ENCODE data around the gene SMIM11. TPM values are rescaled to one million over a fixed set of nuclear protein-coding genes. Genes with fewer than 3 reads are reported as not detected.

Gene SMIM11
- total and polyA plus RNA-seq, 2 donors, result 3.4 to 10.6 TPM

DNA sequence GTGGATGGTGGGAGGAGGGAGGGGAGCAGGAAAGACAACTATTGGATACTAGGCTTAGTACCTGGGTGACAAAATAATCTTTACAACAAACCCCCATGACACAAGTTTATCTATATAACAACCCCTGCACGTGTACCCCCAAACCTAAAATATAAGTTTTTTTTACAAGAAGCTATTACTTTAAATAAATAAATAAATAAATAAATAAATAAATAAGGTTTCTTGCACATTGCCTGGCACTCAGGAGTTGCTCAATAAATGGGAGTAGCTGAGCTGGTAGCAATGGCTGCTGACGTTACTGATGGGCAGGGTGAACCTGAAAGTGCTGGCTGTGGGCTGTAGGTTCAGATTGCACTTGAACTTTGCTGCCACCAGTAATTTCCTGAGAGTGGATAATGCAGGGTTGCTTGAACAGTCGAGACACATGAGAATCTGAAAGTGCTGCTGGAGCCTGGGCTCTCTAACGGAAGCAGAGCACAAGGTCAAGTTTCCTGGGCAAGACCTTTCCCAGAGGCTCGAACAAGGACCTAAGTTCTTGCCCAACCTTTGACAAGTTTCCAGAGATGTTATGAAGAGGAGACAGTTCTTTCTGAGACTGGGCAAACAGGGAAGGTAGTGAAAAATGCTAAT, 26.3 kb upstream of the SMIM11 start:
- peaks cover 0 to 4% of the 10 kb centered on the region in 2 donors for H3K9me3 ChIP-seq (ENCODE audit: control insufficient read depth in 2 of 2, insufficient read depth in 1 of 2, low read length in 1 of 2)
- no peak overlapping the region for H3K27ac ChIP-seq (ENCODE audit: low read depth in 1 of 2, low read length in 1 of 2)
- H3K36me3 ChIP-seq (ENCODE audit: control insufficient read depth in 2 of 2, insufficient read depth in 2 of 2, low read length in 1 of 2), result no peaks in the 10 kb centered on the region
- no peaks in the 10 kb centered on the region for H3K27me3 ChIP-seq (ENCODE audit: control insufficient read depth in 2 of 2, insufficient read depth in 1 of 2, low read length in 1 of 2)
- peaks cover 6 to 13% of the 10 kb centered on the region in 2 donors for H3K4me1 ChIP-seq (ENCODE audit: control insufficient read depth in 2 of 2, insufficient read depth in 2 of 2, low read length in 2 of 2)
- 92% methylated on average over 5 of the region's 5 CpGs for WGBS
- H3K4me3 ChIP-seq (ENCODE audit: low read length in 2 of 2), result no peak overlapping the region
- no peak for DNase-seq (ENCODE audit: low read depth in 6 of 9, low spot score in 9 of 9)

DNA sequence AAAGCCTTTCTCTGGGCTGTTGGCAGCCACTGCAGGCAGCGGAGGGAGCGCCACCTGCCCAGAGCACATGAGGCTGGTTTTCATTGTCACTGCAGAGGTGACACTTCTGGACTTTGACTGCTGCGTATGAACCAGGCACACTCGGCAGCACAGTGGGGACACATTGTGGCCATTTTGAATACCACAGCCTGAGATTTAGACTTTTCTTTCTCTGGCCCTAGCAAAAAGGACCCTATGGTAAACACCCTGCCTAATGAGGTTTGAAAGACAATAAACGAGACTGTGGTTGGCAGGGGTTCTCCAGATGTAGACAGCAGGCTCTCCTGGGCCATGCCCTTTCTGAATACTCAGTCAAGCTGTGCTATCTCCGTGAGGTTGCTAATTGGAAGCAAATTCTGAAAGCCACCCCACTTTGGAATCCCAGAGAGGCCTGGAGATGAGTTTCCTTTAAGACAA, 23.5 kb upstream of the SMIM11 start:
- 47% methylated on average over 6 of the region's 6 CpGs for WGBS
- peaks cover 0 to 4% of the 10 kb centered on the region in 2 donors for H3K9me3 ChIP-seq (ENCODE audit: control insufficient read depth in 2 of 2, insufficient read depth in 1 of 2, low read length in 1 of 2)
- no peak overlapping the region for H3K27ac ChIP-seq (ENCODE audit: low read depth in 1 of 2, low read length in 1 of 2)
- H3K36me3 ChIP-seq (ENCODE audit: control insufficient read depth in 2 of 2, insufficient read depth in 2 of 2, low read length in 1 of 2), result no peaks in the 10 kb centered on the region
- peak in 4 of 9 donors; percentile 22 to 60 (median 42) for DNase-seq (ENCODE audit: low read depth in 6 of 9, low spot score in 9 of 9)
- peaks cover 10 to 21% of the 10 kb centered on the region in 2 donors for H3K4me1 ChIP-seq (ENCODE audit: control insufficient read depth in 2 of 2, insufficient read depth in 2 of 2, low read length in 2 of 2)
- H3K4me3 ChIP-seq (ENCODE audit: low read length in 2 of 2), result no peak overlapping the region
- H3K27me3 ChIP-seq (ENCODE audit: control insufficient read depth in 2 of 2, insufficient read depth in 1 of 2, low read length in 1 of 2), result no peaks in the 10 kb centered on the region

DNA sequence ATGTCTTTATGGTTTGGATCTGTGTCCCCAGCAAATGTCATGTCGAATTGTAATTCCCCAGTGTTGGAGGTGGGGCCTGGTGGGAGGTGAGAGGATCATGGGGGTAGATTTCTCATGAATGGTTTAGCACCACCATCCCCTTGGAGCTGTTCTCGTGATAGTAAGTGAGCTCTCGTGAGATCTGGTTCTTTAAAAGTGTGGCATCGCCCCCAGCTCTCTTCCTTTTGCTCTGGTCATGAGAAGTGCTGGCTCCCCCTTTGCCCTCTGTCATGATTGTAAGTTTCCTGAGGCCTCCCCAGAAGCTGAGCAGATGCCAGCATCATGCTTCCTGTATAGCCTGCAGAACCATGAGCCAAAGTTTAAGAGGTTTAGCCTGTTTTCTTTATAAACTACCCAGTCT, 22.8 kb upstream of the SMIM11 start:
- Histone ChIP-seq H3K9me3 (ENCODE audit: control insufficient read depth in 2 of 2, insufficient read depth in 1 of 2, low read length in 1 of 2) (peaks cover 0 to 4% of the 10 kb centered on the region in 2 donors), H3K36me3 (ENCODE audit: control insufficient read depth in 2 of 2, insufficient read depth in 2 of 2, low read length in 1 of 2) (no peaks in the 10 kb centered on the region), H3K27ac (ENCODE audit: low read depth in 1 of 2, low read length in 1 of 2) (no peak overlapping the region), H3K4me3 (ENCODE audit: low read length in 2 of 2) (no peak overlapping the region), H3K27me3 (ENCODE audit: control insufficient read depth in 2 of 2, insufficient read depth in 1 of 2, low read length in 1 of 2) (no peaks in the 10 kb centered on the region), H3K4me1 (ENCODE audit: control insufficient read depth in 2 of 2, insufficient read depth in 2 of 2, low read length in 2 of 2) (peaks cover 10 to 21% of the 10 kb centered on the region in 2 donors)
- WGBS, result 98% methylated on average over 4 of the region's 4 CpGs
- DNase-seq (ENCODE audit: low read depth in 6 of 9, low spot score in 9 of 9), result no peak

DNA sequence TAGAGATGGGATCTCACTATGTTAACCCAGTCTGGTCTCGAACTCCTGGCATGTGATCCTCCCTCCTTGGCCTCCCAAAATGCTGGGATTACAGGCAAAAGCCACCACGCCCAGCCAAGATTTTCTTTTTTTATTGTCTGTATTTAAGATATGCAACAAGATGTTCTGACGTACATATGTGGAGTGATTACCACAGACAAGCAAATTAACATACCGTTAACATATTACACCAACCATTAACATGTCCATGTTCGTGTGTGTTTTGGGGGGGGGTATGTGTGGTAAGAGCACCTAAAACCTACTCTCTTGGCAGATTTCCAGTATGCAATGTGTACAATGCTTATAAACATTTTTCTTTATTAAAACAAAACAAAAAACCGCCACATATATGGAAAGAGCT, 22.1 kb upstream of the SMIM11 start:
- Histone ChIP-seq H3K36me3 (ENCODE audit: control insufficient read depth in 2 of 2, insufficient read depth in 2 of 2, low read length in 1 of 2) (no peaks in the 10 kb centered on the region), H3K27me3 (ENCODE audit: control insufficient read depth in 2 of 2, insufficient read depth in 1 of 2, low read length in 1 of 2) (no peaks in the 10 kb centered on the region), H3K27ac (ENCODE audit: low read depth in 1 of 2, low read length in 1 of 2) (no peak overlapping the region), H3K9me3 (ENCODE audit: control insufficient read depth in 2 of 2, insufficient read depth in 1 of 2, low read length in 1 of 2) (peaks cover 0 to 8% of the 10 kb centered on the region in 2 donors), H3K4me3 (ENCODE audit: low read length in 2 of 2) (no peak overlapping the region), H3K4me1 (ENCODE audit: control insufficient read depth in 2 of 2, insufficient read depth in 2 of 2, low read length in 2 of 2) (peaks cover 10 to 21% of the 10 kb centered on the region in 2 donors)
- no peak for DNase-seq (ENCODE audit: low read depth in 6 of 9, low spot score in 9 of 9)
- WGBS, result 96% methylated on average over 6 of the region's 6 CpGs

DNA sequence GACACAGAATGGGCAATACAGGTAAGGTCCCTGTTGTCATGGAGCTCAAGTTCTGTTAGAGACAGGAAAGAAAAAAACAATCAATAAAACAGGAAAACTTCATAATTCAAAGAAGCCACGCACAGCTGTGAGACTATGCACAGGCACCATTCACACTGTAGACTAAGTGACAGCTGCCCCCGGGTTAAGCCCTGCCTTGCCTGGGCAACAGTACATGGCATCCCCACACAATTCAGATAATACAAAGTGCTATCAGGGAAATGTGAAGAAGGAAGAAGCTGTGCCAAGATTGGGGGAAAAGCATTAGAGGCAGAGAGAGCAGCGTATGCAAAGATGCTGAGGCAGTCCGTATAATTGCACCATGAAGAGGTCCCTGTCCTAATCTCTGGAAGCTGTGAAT, 20.5 kb upstream of the SMIM11 start:
- Histone ChIP-seq H3K4me1 (ENCODE audit: control insufficient read depth in 2 of 2, insufficient read depth in 2 of 2, low read length in 2 of 2) (peaks cover 10 to 21% of the 10 kb centered on the region in 2 donors), H3K4me3 (ENCODE audit: low read length in 2 of 2) (no peak overlapping the region), H3K9me3 (ENCODE audit: control insufficient read depth in 2 of 2, insufficient read depth in 1 of 2, low read length in 1 of 2) (peaks cover 0 to 8% of the 10 kb centered on the region in 2 donors), H3K27me3 (ENCODE audit: control insufficient read depth in 2 of 2, insufficient read depth in 1 of 2, low read length in 1 of 2) (no peaks in the 10 kb centered on the region), H3K27ac (ENCODE audit: low read depth in 1 of 2, low read length in 1 of 2) (no peak overlapping the region), H3K36me3 (ENCODE audit: control insufficient read depth in 2 of 2, insufficient read depth in 2 of 2, low read length in 1 of 2) (no peaks in the 10 kb centered on the region)
- 82% methylated on average over 4 of the region's 4 CpGs for WGBS
- DNase-seq (ENCODE audit: low read depth in 6 of 9, low spot score in 9 of 9), result no peak

DNA sequence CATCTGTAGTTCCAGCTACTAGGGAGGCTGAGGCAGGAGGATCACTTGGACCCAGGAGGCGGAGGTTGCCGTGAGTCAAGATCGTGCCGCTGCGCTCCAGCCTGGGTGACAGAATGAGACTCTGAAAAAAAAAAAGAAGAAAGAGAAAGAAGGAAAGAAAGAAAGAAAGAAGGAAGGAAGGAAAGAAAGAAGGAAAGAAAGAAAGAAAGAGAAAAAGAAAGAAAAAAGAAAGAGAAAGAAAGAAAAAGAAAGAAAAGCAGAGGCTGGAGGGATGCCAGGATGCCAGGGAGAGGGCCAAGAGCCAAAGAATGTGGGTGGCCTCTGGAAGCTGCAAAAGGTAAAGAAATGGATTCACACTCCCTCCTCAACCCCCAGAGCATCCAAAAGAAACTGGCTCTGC, 19.7 kb upstream of the SMIM11 start:
- no peak overlapping the region for H3K27ac ChIP-seq (ENCODE audit: low read depth in 1 of 2, low read length in 1 of 2)
- no peak for DNase-seq (ENCODE audit: low read depth in 6 of 9, low spot score in 9 of 9)
- peaks cover 0 to 8% of the 10 kb centered on the region in 2 donors for H3K9me3 ChIP-seq (ENCODE audit: control insufficient read depth in 2 of 2, insufficient read depth in 1 of 2, low read length in 1 of 2)
- 97% methylated on average over 5 of the region's 5 CpGs for WGBS
- H3K36me3 ChIP-seq (ENCODE audit: control insufficient read depth in 2 of 2, insufficient read depth in 2 of 2, low read length in 1 of 2), result no peaks in the 10 kb centered on the region
- H3K27me3 ChIP-seq (ENCODE audit: control insufficient read depth in 2 of 2, insufficient read depth in 1 of 2, low read length in 1 of 2), result no peaks in the 10 kb centered on the region
- H3K4me3 ChIP-seq (ENCODE audit: low read length in 2 of 2), result no peak overlapping the region
- H3K4me1 ChIP-seq (ENCODE audit: control insufficient read depth in 2 of 2, insufficient read depth in 2 of 2, low read length in 2 of 2), result peaks cover 10 to 21% of the 10 kb centered on the region in 2 donors

DNA sequence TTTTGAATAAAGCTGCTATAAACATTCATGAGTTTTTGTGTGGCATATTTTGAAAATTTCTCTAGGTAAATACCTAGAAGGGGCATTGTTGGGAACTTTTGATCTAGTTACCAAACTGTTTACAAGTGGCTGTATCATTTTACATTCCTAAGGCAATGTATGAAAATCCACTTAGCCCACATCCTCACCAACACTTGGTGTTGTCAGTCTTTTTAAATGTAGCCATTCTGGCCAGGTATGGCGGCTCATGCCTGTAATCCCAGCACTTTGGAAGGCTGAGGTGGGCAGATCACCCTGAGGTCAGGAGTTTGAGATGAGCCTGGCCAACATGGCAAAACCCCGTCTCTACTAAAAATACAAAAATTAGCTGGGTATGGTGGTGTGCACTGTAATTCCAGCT, 17.4 kb upstream of the SMIM11 start:
- 96% methylated on average over 2 of the region's 2 CpGs for WGBS
- peaks cover 10 to 20% of the 10 kb centered on the region in 2 donors for H3K4me1 ChIP-seq (ENCODE audit: control insufficient read depth in 2 of 2, insufficient read depth in 2 of 2, low read length in 2 of 2)
- peaks cover 0 to 2% of the 10 kb centered on the region in 2 donors for H3K27me3 ChIP-seq (ENCODE audit: control insufficient read depth in 2 of 2, insufficient read depth in 1 of 2, low read length in 1 of 2)
- no peaks in the 10 kb centered on the region for H3K36me3 ChIP-seq (ENCODE audit: control insufficient read depth in 2 of 2, insufficient read depth in 2 of 2, low read length in 1 of 2)
- H3K4me3 ChIP-seq (ENCODE audit: low read length in 2 of 2), result no peak overlapping the region
- no peak overlapping the region for H3K27ac ChIP-seq (ENCODE audit: low read depth in 1 of 2, low read length in 1 of 2)
- no peak for DNase-seq (ENCODE audit: low read depth in 6 of 9, low spot score in 9 of 9)
- peaks cover 0 to 4% of the 10 kb centered on the region in 2 donors for H3K9me3 ChIP-seq (ENCODE audit: control insufficient read depth in 2 of 2, insufficient read depth in 1 of 2, low read length in 1 of 2)

DNA sequence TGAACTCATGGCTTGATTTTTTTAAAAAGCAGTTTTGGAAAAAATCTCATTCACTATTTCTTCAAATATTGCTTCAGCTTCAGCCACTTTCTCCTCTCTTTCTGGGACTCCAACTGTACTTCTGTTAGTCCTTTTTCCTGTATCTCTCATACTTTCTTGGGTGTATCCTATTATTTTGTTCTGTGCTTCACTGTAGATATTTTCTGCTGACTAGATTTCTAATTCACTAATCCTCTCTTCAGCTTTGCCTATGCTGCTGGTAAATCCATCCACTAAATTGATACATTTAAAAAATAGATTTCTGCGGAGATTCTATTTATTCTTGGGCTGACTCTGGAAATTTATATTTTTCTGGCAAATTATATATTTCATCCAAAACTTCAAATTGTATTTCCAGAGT, 16.4 kb upstream of the SMIM11 start:
- peaks cover 0 to 2% of the 10 kb centered on the region in 2 donors for H3K27me3 ChIP-seq (ENCODE audit: control insufficient read depth in 2 of 2, insufficient read depth in 1 of 2, low read length in 1 of 2)
- DNase-seq (ENCODE audit: low read depth in 6 of 9, low spot score in 9 of 9), result no peak
- H3K27ac ChIP-seq (ENCODE audit: low read depth in 1 of 2, low read length in 1 of 2), result no peak overlapping the region
- H3K9me3 ChIP-seq (ENCODE audit: control insufficient read depth in 2 of 2, insufficient read depth in 1 of 2, low read length in 1 of 2), result peaks cover 0 to 4% of the 10 kb centered on the region in 2 donors
- 97% methylated on average over 1 of the region's 1 CpG for WGBS
- no peaks in the 10 kb centered on the region for H3K36me3 ChIP-seq (ENCODE audit: control insufficient read depth in 2 of 2, insufficient read depth in 2 of 2, low read length in 1 of 2)
- H3K4me3 ChIP-seq (ENCODE audit: low read length in 2 of 2), result no peak overlapping the region
- H3K4me1 ChIP-seq (ENCODE audit: control insufficient read depth in 2 of 2, insufficient read depth in 2 of 2, low read length in 2 of 2), result peaks cover 5 to 14% of the 10 kb centered on the region in 2 donors

DNA sequence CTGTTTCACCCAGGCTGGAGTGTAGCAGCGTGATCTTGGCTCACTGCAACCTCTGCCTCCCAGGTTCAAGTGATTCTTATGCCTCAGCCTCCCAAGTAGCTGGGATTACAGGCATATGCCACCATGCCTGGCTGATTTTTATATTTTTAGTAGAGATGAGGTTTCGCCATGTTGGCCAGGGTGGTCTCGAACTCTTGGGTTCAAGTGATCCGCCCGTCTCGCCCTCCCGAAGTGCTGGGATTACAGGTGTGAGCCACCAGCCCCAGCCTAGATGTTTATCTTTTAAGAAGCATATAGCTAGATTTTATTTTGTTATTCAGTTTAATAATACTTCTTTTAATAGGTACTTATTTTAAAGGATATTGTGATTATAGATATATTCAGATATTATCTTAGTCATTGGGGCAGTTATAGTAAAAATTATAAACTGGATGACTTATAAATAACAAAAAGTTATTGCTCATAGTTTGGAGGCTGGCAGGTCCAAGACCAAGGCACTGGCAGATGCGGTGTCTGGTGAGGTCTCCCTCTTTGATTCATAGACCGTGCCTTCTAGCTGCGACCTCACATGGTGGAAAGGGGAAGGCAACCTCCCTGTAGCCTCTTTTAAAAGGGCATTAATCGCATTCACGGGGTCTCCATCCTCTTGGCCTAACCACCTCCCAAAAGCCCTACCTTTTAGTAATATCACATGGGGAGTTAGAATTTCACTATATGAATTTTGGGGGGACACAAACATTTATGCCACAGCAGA, 14.6 kb upstream of the SMIM11 start:
- no peak for DNase-seq (ENCODE audit: low read depth in 6 of 9, low spot score in 9 of 9)
- peaks cover 0 to 4% of the 10 kb centered on the region in 2 donors for H3K9me3 ChIP-seq (ENCODE audit: control insufficient read depth in 2 of 2, insufficient read depth in 1 of 2, low read length in 1 of 2)
- H3K4me3 ChIP-seq (ENCODE audit: low read length in 2 of 2), result no peak overlapping the region
- no peak overlapping the region for H3K27ac ChIP-seq (ENCODE audit: low read depth in 1 of 2, low read length in 1 of 2)
- H3K27me3 ChIP-seq (ENCODE audit: control insufficient read depth in 2 of 2, insufficient read depth in 1 of 2, low read length in 1 of 2), result peaks cover 0 to 2% of the 10 kb centered on the region in 2 donors
- WGBS, result 95% methylated on average over 12 of the region's 12 CpGs
- no peaks in the 10 kb centered on the region for H3K36me3 ChIP-seq (ENCODE audit: control insufficient read depth in 2 of 2, insufficient read depth in 2 of 2, low read length in 1 of 2)
- peaks cover 0 to 4% of the 10 kb centered on the region in 2 donors for H3K4me1 ChIP-seq (ENCODE audit: control insufficient read depth in 2 of 2, insufficient read depth in 2 of 2, low read length in 2 of 2)
